ENCODE data around the gene SBSN. TPM values are rescaled to one million over a fixed set of nuclear protein-coding genes. Genes with fewer than 3 reads are reported as not detected.
"Not testable (repeated sequence)": the region's sequence is repeated elsewhere in the genome, so short reads cannot be mapped to it uniquely, and the experiment has no call there.

The SBSN gene
- total RNA-seq, 4 donors from 2014 or later: 1.0 TPM; not detected in 3

DNA sequence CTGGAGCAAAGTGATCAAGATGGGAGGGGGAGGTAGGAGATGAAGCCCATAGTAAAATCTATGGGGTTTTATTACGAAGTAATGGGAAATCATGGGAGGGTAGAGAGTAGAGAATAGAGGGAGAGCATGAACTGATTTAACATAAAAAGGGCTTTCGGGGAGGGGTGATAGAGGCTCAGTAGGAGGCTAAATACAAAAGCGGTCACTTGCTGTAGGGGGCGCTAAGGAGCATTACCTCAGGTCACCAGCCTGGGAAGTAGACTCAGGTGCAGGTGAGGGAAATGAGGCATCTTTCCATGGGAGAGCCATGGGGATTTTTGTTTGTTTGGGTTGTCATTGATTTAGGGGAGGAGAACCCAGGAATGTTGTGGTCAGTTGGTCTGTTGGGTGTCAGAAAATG is 52.0 kb downstream of the SBSN start:
- Histone ChIP-seq H3K27me3 (no peaks in the 10 kb centered on the region), H3K36me3 (no peaks in the 10 kb centered on the region), H3K27ac (no peak overlapping the region), H3K9me3 (no peaks in the 10 kb centered on the region), H3K4me3 (no peak overlapping the region), H3K4me1 (no peaks in the 10 kb centered on the region)
- DNase-seq: no peak
- no peak for TF ChIP-seq POLR2A (IDR thresholded peaks at IDR 0.05)
- TF ChIP-seq, protein P1, sequence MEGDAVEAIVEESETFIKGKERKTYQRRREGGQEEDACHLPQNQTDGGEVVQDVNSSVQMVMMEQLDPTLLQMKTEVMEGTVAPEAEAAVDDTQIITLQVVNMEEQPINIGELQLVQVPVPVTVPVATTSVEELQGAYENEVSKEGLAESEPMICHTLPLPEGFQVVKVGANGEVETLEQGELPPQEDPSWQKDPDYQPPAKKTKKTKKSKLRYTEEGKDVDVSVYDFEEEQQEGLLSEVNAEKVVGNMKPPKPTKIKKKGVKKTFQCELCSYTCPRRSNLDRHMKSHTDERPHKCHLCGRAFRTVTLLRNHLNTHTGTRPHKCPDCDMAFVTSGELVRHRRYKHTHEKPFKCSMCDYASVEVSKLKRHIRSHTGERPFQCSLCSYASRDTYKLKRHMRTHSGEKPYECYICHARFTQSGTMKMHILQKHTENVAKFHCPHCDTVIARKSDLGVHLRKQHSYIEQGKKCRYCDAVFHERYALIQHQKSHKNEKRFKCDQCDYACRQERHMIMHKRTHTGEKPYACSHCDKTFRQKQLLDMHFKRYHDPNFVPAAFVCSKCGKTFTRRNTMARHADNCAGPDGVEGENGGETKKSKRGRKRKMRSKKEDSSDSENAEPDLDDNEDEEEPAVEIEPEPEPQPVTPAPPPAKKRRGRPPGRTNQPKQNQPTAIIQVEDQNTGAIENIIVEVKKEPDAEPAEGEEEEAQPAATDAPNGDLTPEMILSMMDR (IDR thresholded peaks at IDR 0.05): peak in 1 of 6 experiments; percentile 4

DNA sequence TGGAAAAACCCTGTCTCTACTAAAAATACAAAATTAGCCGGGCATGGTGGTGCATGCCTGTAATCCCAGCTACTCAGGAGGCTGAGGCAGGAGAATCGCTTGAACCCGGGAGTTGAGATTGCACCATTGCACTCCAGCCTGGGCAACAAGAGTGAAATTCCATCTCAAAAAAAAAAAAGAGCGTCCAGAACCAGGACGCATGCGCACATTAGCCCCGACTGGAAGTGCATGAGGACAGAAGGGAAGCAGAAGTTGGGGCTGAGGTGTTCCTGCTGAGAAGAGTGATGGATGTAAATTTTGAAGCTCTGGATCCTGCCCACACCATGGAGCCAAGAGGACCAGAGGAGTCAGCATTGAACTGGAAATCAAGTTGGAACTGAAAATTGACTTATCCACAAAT is 53.5 kb downstream of the SBSN start:
- not testable (repeated sequence) for H3K9me3 ChIP-seq, H3K36me3 ChIP-seq, H3K4me1 ChIP-seq, H3K4me3 ChIP-seq, H3K27me3 ChIP-seq, H3K27ac ChIP-seq, DNase-seq

DNA sequence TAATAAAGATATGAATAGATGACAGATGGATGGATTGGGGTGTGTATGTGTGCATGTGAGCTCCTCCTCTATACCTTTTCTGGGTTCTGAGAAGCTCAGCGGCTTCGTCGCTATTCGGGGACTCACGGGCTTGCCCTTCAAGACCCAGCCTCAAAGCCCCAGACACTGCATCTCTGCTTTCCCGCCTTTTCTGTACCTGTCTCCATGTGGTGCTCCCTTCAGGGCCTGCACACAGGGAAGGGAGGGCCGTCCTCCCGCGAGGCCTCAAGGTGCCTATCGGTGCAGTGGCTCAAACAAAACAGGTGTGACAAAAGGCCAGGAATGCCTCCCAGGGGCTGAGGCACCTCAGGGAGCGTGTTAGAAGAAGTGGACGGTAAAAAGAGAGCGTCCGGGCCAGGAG is 54.0 kb downstream of the SBSN start:
- Histone ChIP-seq H3K4me3 (no peak overlapping the region), H3K27ac (no peak overlapping the region), H3K4me1 (no peaks in the 10 kb centered on the region), H3K27me3 (no peaks in the 10 kb centered on the region), H3K36me3 (no peaks in the 10 kb centered on the region), H3K9me3 (no peaks in the 10 kb centered on the region)
- DNase-seq: no peak
- TF ChIP-seq, protein P1 (IDR thresholded peaks at IDR 0.05): no peak
- TF ChIP-seq POLR2A (IDR thresholded peaks at IDR 0.05): no peak

Other genes starting within 250 kb of the SBSN start
- not detected for gene HAMP, start 245.8 kb downstream of the SBSN start, total RNA-seq
- gene MAG, start 236.2 kb downstream of the SBSN start, total RNA-seq: 1 to 10 TPM in 1 of 4 donors, not detected in 3; 3.8 TPM
- 100 to 1,000 TPM in 1 of 4 donors, 10 to 100 TPM in 2, not detected in 1; 10.9 to 207 (median 15.7) TPM for gene CD22, start 199.1 kb downstream of the SBSN start, total RNA-seq
- 1 to 10 TPM in 1 of 4 donors, under 1 TPM in 1, not detected in 2; 0.66 to 1.6 TPM for gene FFAR1, start 180.4 kb downstream of the SBSN start, total RNA-seq
- 1 to 10 TPM in 1 of 4 donors, not detected in 3; 1.1 TPM for gene FFAR3, start 169.9 kb downstream of the SBSN start, total RNA-seq
- under 1 TPM in 1 of 4 donors, not detected in 3; 0.70 TPM for gene GPR42, start 157.2 kb downstream of the SBSN start, total RNA-seq
- gene FFAR2, start 80.1 kb downstream of the SBSN start, total RNA-seq: 1 to 10 TPM in 2 of 4 donors, under 1 TPM in 1, not detected in 1; 0.80 to 1.8 (median 1.0) TPM
- gene KRTDAP, start 37.8 kb downstream of the SBSN start, total RNA-seq: not detected
- 10 to 100 TPM in 2 of 4 donors, 1 to 10 TPM in 1, not detected in 1; 1.9 to 29.7 (median 10.7) TPM for gene DMKN, start 14.7 kb downstream of the SBSN start, total RNA-seq
- under 1 TPM in 1 of 4 donors, not detected in 3; 0.54 TPM for gene GAPDHS, start 5.1 kb upstream of the SBSN start, total RNA-seq
- 10 to 100 TPM; 34.9 to 59.4 (median 50.9) TPM for gene TMEM147, start 17.3 kb upstream of the SBSN start, total RNA-seq
- gene ATP4A, start 35.3 kb upstream of the SBSN start, total RNA-seq: not detected
- not detected for gene PMIS2, start 57.9 kb upstream of the SBSN start, total RNA-seq
- 10 to 100 TPM in 2 of 4 donors, 1 to 10 TPM in 2; 2.8 to 42.9 (median 8.3) TPM for gene HAUS5, start 84.4 kb upstream of the SBSN start, total RNA-seq
- gene RBM42, start 100.7 kb upstream of the SBSN start, total RNA-seq: 10 to 100 TPM; 57.3 to 64.4 (median 63.1) TPM
- gene ETV2, start 113.4 kb upstream of the SBSN start, total RNA-seq: 1 to 10 TPM in 2 of 4 donors, not detected in 2; 1.6 to 1.8 TPM
- gene COX6B1, start 120.0 kb upstream of the SBSN start, total RNA-seq: 100 to 1,000 TPM; 462 to 930 (median 787) TPM
- not detected for gene UPK1A, start 138.2 kb upstream of the SBSN start, total RNA-seq
- gene ZBTB32, start 176.2 kb upstream of the SBSN start, total RNA-seq: 1 to 10 TPM in 1 of 4 donors, not detected in 3; 2.5 TPM
- 10 to 100 TPM; 27.8 to 62.6 (median 41.9) TPM for gene KMT2B, start 189.7 kb upstream of the SBSN start, total RNA-seq
- 10 to 100 TPM in 3 of 4 donors, 1 to 10 TPM in 1; 8.3 to 14.2 (median 12.3) TPM for gene IGFLR1, start 214.1 kb upstream of the SBSN start, total RNA-seq
- 10 to 100 TPM; 14.5 to 70.5 (median 34.6) TPM for gene U2AF1L4, start 217.1 kb upstream of the SBSN start, total RNA-seq
- 10 to 100 TPM in 3 of 4 donors, 1 to 10 TPM in 1; 8.3 to 48.2 (median 40.6) TPM for gene PSENEN, start 217.3 kb upstream of the SBSN start, total RNA-seq
- 10 to 100 TPM; 11.6 to 30.5 (median 20.2) TPM for gene LIN37, start 220.3 kb upstream of the SBSN start, total RNA-seq
- 10 to 100 TPM in 2 of 4 donors, 1 to 10 TPM in 2; 9.2 to 19.8 (median 13.6) TPM for gene HSPB6, start 228.7 kb upstream of the SBSN start, total RNA-seq
- 10 to 100 TPM in 3 of 4 donors, 1 to 10 TPM in 1; 6.0 to 36.8 (median 27.2) TPM for gene PROSER3, start 229.9 kb upstream of the SBSN start, total RNA-seq
- 100 to 1,000 TPM in 1 of 4 donors, 10 to 100 TPM in 2, 1 to 10 TPM in 1; 8.6 to 166 (median 20.0) TPM for gene ARHGAP33, start 247.3 kb upstream of the SBSN start, total RNA-seq